Measurements from ENCODE around the gene DDIT4. TPM values are rescaled to one million over a fixed set of nuclear protein-coding genes. Genes with fewer than 3 reads are reported as not detected.
"Not testable (repeated sequence)": the region's sequence is repeated elsewhere in the genome, so short reads cannot be mapped to it uniquely, and the experiment has no call there.

DDIT4 gene
- total and polyA plus RNA-seq, 2 donors: 137 to 277 TPM

- Histone ChIP-seq H3K36me3 (ENCODE audit: insufficient read depth) (no peaks in the 10 kb centered on the region), H3K4me3 (ENCODE audit: low read depth, low read length) (no peak overlapping the region), H3K4me1 (ENCODE audit: insufficient read depth) (no peaks in the 10 kb centered on the region), H3K27ac (ENCODE audit: low read depth) (no peak overlapping the region)
- WGBS: 75% methylated on average over 6 of the region's 6 CpGs
- DNase-seq (ENCODE audit: extremely low spot score): no peak
These were observed 6.3 kb upstream of the DDIT4 start for GRCh38 chr10:72267381-72267780.

- no peak for DNase-seq (ENCODE audit: extremely low spot score)
- no peak overlapping the region for H3K27ac ChIP-seq (ENCODE audit: low read depth)
- H3K4me3 ChIP-seq (ENCODE audit: low read depth, low read length): no peak overlapping the region
- no peaks in the 10 kb centered on the region for H3K36me3 ChIP-seq (ENCODE audit: insufficient read depth)
- 93% methylated on average over 15 of the region's 15 CpGs for whole genome bisulfite sequencing
- no peaks in the 10 kb centered on the region for H3K4me1 ChIP-seq (ENCODE audit: insufficient read depth)
These were observed 5.8 kb upstream of the DDIT4 start for GRCh38 chr10:72267819-72268399.

GRCh38 chr10:72268475-72269200 lies 5.1 kb upstream of the DDIT4 start:
- 95% methylated on average over 5 of the region's 5 CpGs for WGBS
- H3K36me3 ChIP-seq (ENCODE audit: insufficient read depth); H3K4me1 ChIP-seq (ENCODE audit: insufficient read depth); DNase-seq (ENCODE audit: extremely low spot score); H3K4me3 ChIP-seq (ENCODE audit: low read depth, low read length); H3K27ac ChIP-seq (ENCODE audit: low read depth): not testable (repeated sequence)

- WGBS: 83% methylated on average over 5 of the region's 5 CpGs
- Histone ChIP-seq H3K4me3 (ENCODE audit: low read depth, low read length) (no peak overlapping the region), H3K27ac (ENCODE audit: low read depth) (no peak overlapping the region), H3K4me1 (ENCODE audit: insufficient read depth) (no peaks in the 10 kb centered on the region), H3K36me3 (ENCODE audit: insufficient read depth) (no peaks in the 10 kb centered on the region)
- no peak for DNase-seq (ENCODE audit: extremely low spot score)
These were observed 3.0 kb upstream of the DDIT4 start for GRCh38 chr10:72270607-72271281.

- WGBS: 3% methylated on average over 28 of the region's 28 CpGs
- peak overlapping the region; percentile 55 for H3K4me3 ChIP-seq (ENCODE audit: low read depth, low read length)
- H3K36me3 ChIP-seq (ENCODE audit: insufficient read depth): no peaks in the 10 kb centered on the region
- DNase-seq (ENCODE audit: extremely low spot score): peak; percentile 84
- peak overlapping the region; percentile 92 for H3K27ac ChIP-seq (ENCODE audit: low read depth)
- H3K4me1 ChIP-seq (ENCODE audit: insufficient read depth): no peaks in the 10 kb centered on the region
These were observed 875 bp upstream of the DDIT4 start for GRCh38 chr10:72272689-72273409.

- no peak for DNase-seq (ENCODE audit: extremely low spot score)
- WGBS: under 1% methylated on average over 40 of the region's 40 CpGs
- H3K4me1 ChIP-seq (ENCODE audit: insufficient read depth): no peaks in the 10 kb centered on the region
These were observed 547 bp downstream of the DDIT4 start for GRCh38 chr10:72274213-72274729.

GRCh38 chr10:72274730-72275350 lies 1.1 kb downstream of the DDIT4 start:
- peak overlapping the region; percentile 91 for H3K4me3 ChIP-seq (ENCODE audit: low read depth, low read length)
- whole genome bisulfite sequencing: 7% methylated on average over 26 of the region's 26 CpGs
- H3K4me1 ChIP-seq (ENCODE audit: insufficient read depth): no peaks in the 10 kb centered on the region
- H3K36me3 ChIP-seq (ENCODE audit: insufficient read depth): no peaks in the 10 kb centered on the region
- DNase-seq (ENCODE audit: extremely low spot score): no peak
- peak overlapping the region; percentile 98 for H3K27ac ChIP-seq (ENCODE audit: low read depth)

More at GRCh38 chr10:72274213-72274729, 547 bp downstream of the DDIT4 start:
- no peaks in the 10 kb centered on the region for H3K36me3 ChIP-seq (ENCODE audit: insufficient read depth)
- peak overlapping the region; percentile 98 for H3K27ac ChIP-seq (ENCODE audit: low read depth)
- H3K4me3 ChIP-seq (ENCODE audit: low read depth, low read length): peak overlapping the region; percentile 91

- Histone ChIP-seq H3K4me3 (ENCODE audit: low read depth, low read length) (peak overlapping the region; percentile 91), H3K4me1 (ENCODE audit: insufficient read depth) (no peaks in the 10 kb centered on the region), H3K36me3 (ENCODE audit: insufficient read depth) (no peaks in the 10 kb centered on the region), H3K27ac (ENCODE audit: low read depth) (peak overlapping the region; percentile 98)
- 12% methylated on average over 12 of the region's 12 CpGs for WGBS
- no peak for DNase-seq (ENCODE audit: extremely low spot score)
These were observed 1.8 kb downstream of the DDIT4 start for GRCh38 chr10:72275351-72276012.

- no peak for DNase-seq (ENCODE audit: extremely low spot score)
These were observed 2.3 kb downstream of the DDIT4 start for GRCh38 chr10:72276013-72276387.

GRCh38 chr10:72276421-72277339 lies 3.0 kb downstream of the DDIT4 start:
- 64% methylated on average over 6 of the region's 6 CpGs for WGBS
- Histone ChIP-seq H3K4me1 (ENCODE audit: insufficient read depth) (no peaks in the 10 kb centered on the region), H3K36me3 (ENCODE audit: insufficient read depth) (no peaks in the 10 kb centered on the region), H3K4me3 (ENCODE audit: low read depth, low read length) (peak overlapping the region; percentile 91), H3K27ac (ENCODE audit: low read depth) (no peak overlapping the region)
- no peak for DNase-seq (ENCODE audit: extremely low spot score)

More at GRCh38 chr10:72276013-72276387, 2.3 kb downstream of the DDIT4 start:
- Histone ChIP-seq H3K27ac (ENCODE audit: low read depth) (peak overlapping the region; percentile 57), H3K4me1 (ENCODE audit: insufficient read depth) (no peaks in the 10 kb centered on the region), H3K4me3 (ENCODE audit: low read depth, low read length) (peak overlapping the region; percentile 91), H3K36me3 (ENCODE audit: insufficient read depth) (no peaks in the 10 kb centered on the region)
- 36% methylated on average over 4 of the region's 4 CpGs for WGBS

- Histone ChIP-seq H3K27ac (ENCODE audit: low read depth) (peak overlapping the region; percentile 26), H3K36me3 (ENCODE audit: insufficient read depth) (no peaks in the 10 kb centered on the region), H3K4me1 (ENCODE audit: insufficient read depth) (no peaks in the 10 kb centered on the region), H3K4me3 (ENCODE audit: low read depth, low read length) (no peak overlapping the region)
- no peak for DNase-seq (ENCODE audit: extremely low spot score)
- WGBS: 87% methylated on average over 5 of the region's 5 CpGs
These were observed 3.7 kb downstream of the DDIT4 start for GRCh38 chr10:72277340-72277995.
